GM18526 (cell line): ENCODE data around the gene LAMA4.

Source experiments
- POLR2A ChIP-seq: IDR thresholded peaks from 3 replicates; pipeline ENCODE4 v1.6.1; 2011; ENCODE audit not compliant: insufficient read length; ENCODE audit errors: extremely low read depth

The LAMA4 gene

GRCh38 chr6:112233847-112234246 lies 20.5 kb downstream of the LAMA4 start:
- TF ChIP-seq POLR2A: no peak

GRCh38 chr6:112232845-112233256 lies 21.5 kb downstream of the LAMA4 start:
- TF ChIP-seq POLR2A: no peak

DNA sequence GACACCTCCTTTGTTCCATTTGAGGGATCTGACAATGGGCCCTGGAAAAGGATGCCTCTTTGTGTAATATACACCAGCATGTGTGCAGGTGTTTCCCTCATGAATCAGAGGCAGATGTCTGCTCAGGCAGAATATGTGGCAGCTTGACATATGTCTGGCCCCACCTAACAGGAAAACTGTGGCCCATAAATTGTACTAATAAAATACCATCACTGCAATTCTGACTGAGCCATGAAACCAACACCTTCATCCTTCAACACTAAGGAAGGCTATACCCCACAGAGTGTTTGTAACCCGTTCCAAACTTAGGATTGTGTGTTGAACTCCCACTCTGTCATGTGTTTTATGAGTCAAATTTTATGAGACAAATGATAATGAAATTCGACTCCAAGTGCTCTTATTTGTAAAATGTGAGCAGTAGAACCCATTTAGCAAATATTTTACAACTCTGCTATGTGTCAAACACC lies 22.7 kb downstream of the LAMA4 start:
- no peak for TF ChIP-seq POLR2A

GRCh38 chr6:112231164-112231563 lies 23.2 kb downstream of the LAMA4 start:
- no peak for TF ChIP-seq POLR2A

GRCh38 chr6:112228480-112229332 lies 25.7 kb downstream of the LAMA4 start:
- no peak for TF ChIP-seq POLR2A

DNA sequence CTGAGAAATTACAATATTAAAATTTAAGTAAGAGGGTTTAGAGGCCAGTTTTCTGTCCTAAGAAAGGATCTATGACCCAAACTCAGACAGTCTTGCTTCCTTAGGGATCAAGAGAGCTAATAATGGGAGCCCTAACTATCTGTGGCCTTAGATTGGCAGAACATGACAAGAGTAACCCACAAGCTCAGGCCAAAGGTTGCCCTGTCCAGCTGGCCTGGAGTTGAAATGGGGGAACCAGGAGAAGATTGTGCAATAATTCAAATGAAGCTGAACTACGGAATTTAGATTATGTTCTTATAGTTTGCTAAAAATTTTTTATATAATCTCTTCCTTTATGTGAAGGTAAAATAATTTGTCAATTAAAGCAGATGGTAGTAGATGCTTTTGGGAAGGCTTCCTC lies 26.4 kb downstream of the LAMA4 start:
- no peak for TF ChIP-seq POLR2A

- no peak for TF ChIP-seq POLR2A
These were observed 27.0 kb downstream of the LAMA4 start for GRCh38 chr6:112227411-112227810.

GRCh38 chr6:112225691-112226090 lies 28.7 kb downstream of the LAMA4 start:
- TF ChIP-seq POLR2A: no peak

DNA sequence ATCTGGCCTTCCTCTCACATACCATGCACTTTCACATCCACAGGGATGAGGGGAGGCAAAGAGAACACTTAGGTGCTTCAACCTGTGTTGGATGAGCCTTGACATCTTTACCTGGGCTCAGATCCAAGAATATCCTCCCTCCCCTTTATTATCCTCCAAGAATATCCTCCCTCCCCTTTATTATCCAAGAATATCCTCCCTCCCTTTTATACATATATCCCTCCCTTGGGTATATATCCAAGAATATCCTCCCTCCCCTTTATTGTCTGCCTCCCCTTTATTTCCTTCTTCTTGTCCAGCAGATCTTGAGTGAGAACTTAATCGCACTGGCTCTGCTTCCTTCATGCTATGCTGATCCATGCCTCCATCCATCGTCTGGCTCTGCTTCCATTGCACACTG lies 30.3 kb downstream of the LAMA4 start:
- TF ChIP-seq POLR2A: no peak

GRCh38 chr6:112223070-112223861 lies 31.1 kb downstream of the LAMA4 start:
- no peak for TF ChIP-seq POLR2A

DNA sequence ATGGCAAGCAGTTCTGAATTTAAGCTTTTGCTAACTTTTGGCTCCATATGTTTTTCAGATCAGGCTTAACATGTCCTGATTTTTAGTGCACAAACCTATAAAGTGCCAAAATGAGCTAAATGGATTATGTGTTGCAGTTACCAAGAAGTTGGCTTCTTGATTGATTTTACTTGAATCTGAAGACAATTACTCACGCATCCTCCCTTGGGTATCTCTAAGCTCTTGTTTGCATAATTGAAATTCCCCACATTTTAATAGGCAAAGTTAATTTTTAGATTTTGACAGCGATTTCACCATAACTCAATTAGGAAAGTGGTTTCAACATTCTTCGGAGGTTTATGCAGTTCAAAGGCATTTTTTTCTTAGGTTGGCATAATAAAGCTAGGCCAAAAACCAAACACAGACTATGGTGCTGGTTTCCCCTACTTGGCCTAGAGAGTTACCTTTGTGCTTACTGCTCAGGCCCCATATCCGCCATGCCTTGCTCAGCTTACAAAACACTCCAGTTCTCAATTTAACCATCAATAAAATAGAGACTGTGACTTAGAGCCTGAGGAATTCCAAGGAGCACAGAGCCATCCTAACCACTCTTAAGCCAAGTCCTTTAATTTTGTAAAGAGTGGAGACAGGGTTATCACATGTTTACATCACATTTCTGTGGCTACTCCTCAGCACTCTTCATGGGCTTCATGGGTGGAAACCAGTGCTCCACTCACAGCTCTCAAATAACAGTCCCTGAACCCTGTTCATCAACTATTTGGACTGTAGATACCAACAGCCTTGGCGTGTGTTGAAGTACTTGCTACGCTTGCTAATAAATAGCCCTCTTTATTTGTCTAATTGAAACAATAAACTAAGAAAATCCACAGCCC lies 32.1 kb downstream of the LAMA4 start:
- no peak for TF ChIP-seq POLR2A

DNA sequence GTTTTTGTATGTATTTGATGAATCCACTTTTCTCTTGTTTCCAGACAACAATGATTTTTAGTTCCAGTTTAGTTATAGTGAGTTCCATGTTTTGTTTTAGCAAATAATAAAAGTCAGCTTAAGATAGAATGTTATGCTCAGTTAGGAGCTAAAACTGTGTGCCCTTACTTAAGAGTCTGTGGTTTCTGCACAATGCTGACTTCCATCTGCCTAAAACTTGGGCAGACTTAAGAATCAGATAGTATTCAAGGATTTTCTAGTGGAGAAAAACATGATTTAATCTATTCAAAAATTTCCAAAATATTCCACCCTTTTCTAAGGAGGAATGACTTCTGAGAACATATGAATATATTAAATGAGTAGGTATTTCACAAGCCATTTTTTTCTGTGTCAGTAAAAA lies 32.8 kb downstream of the LAMA4 start:
- no peak for TF ChIP-seq POLR2A

DNA sequence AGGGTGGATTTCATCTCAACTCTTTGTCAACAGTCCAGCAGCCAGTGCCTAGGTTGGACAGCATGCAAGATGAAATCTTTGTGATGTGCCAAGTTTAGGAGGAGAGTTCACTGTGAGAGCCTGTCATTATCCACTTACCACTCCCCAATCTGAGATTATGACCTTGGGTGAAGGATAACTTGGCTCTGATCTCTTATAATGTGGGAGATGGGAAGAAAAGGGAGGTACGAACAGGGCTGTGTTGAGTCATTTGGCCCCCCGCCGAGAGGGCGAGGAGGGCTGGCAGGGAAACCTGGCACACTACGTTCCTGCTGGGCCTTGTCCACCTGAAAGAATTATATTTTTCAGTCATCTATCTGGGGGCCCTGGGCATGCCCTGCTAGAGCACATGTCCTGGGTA lies 35.8 kb downstream of the LAMA4 start:
- no peak for TF ChIP-seq POLR2A

DNA sequence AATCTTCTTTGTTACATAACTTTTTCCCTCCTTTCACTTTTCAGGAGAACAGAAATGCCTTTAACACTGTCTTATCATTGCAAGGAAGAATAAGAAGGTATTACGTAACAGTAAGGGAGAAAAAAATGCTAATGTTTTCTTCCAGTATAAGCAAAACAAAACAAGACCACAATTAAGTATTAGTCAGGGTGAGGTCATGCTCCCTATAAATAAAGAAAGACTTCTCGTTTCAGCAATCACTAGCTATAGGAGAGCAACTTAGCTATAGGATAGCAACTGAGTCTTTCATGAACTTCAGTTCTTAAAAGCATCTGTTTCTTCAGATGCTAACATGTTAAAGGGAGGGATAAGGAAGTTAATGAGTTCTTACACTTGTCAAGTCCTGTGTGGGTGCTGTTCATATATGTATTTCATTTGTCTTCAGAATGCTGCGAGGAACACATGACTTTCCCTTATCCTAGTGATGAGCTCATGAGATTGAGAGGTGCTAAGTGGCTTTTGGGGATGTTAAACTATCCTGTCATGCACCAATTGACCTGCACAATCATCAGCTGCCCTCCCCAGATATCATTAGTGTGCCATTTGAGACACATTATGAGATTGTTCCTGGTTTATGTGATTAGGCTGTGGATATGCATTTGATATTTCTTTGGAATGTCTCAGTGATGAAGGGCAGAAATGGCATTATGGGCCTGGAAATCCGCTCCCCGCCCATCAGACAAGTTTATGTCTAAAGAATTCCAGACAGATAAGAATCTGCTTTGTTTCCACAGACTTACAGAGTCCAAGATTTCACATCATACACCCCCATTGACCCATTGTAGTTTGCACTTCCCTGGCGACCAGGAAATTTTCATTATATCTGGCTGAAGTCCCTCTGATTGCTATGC lies 37.5 kb downstream of the LAMA4 start:
- no peak for TF ChIP-seq POLR2A
